ENCODE measurements around the gene EEFSEC.

DNA sequence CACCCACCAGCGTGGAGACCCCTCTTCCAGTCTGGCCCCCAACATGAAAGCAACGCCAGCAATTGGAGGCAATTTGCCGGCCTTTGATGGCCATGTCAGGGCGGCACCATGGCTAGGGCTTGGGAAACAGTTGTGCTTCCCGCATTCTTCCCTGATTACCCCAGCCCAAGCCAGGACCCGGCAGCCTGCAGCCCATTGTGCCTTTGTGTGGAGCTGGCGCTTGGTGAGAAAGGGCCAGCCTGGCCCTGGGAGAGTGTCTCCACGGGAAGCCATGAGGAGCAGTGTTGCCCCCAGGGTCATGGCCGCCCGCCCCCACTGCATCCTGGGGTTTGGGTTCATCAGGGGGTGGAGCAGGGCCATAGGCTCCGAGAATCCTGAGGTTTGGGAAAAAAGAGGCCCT, 247.4 kb downstream of the EEFSEC start:
- no peak for TF ChIP-seq EZH2 (IDR thresholded peaks at IDR 0.05; ENCODE audit: insufficient read depth, poor library complexity, severe bottlenecking)
- TF ChIP-seq EZH2phosphoT487 (IDR thresholded peaks at IDR 0.05; ENCODE audit: insufficient read depth, low read depth) = no peak

Measured in GM23248 (cell line).